GM12878 (cell line): ENCODE results near the gene F12. TPM values are rescaled to one million over a fixed set of nuclear protein-coding genes. Genes with fewer than 3 reads are reported as not detected.

Experiments used
- ATAC-seq: fragments of 200-7000 bp; cut with Tn5 transposase; 3 replicates; pipeline ENCODE4 v1.9.1; 2020; ENCODE audit warnings: mild to moderate bottlenecking, moderate library complexity
- BruUV-seq: library from RNA; stranded (reverse); fragments of 400-500 nt; replicated peaks from 2 replicates; lab custom pipeline; 2021; lab: Mats Ljungman, UMichigan
- CTCF ChIA-PET: fragments of 300-600 bp; sonication (Branson Sonifier 250); formaldehyde crosslinking; extraction: SDS; loops from one replicate; lab custom pipeline; 2021; ENCODE audit warnings: inconsistent platforms; lab: Yijun Ruan, JAX
- POLR2A ChIA-PET: fragments of 350-600 bp; formaldehyde crosslinking; extraction: SDS; loops from one replicate; lab custom pipeline; 2021; ENCODE audit warnings: inconsistent platforms; lab: Charles Lee
- RAD21 ChIA-PET: fragments of 300-600 bp; sonication (Branson Sonifier 250); formaldehyde crosslinking; loops from one replicate; lab custom pipeline; 2023; ENCODE audit warnings: antibody characterized with exemption; ENCODE audit not compliant: unreplicated experiment; lab: Charles Lee
- SMC1A ChIA-PET: fragments of 300-600 bp; sonication (Branson Sonifier 250); formaldehyde crosslinking; loops from one replicate; lab custom pipeline; 2023; ENCODE audit not compliant: unreplicated experiment, uncharacterized antibody; lab: Charles Lee
- DNase-seq: peaks from one replicate; pipeline ENCODE4 v3.0.0-alpha.2; 2011; ENCODE audit warnings: low read depth, low spot score
- FAIRE-seq: peaks from 3 replicates; lab custom pipeline; 2011; peaks lifted over from hg19 to GRCh38; lab: Jason Lieb, UNC
- H2AFZ ChIP-seq: 2 replicates; pipeline ENCODE4 v1.6.0; 2011; ENCODE audit warnings: low read depth, low read length, control low read depth; ENCODE audit not compliant: control insufficient read depth
- H3K27ac ChIP-seq: 2 replicates; pipeline ENCODE4 v1.5.1; 2011; ENCODE audit warnings: control low read depth; ENCODE audit not compliant: control insufficient read depth, insufficient read depth
- H3K27me3 ChIP-seq, 2 experiments: replicated peaks in 1 of 2; 2 replicates each; pipeline versions ENCODE4 v1.6.0 to v1.6.1; 2011; ENCODE audit warnings: low read length in 1 of 2; ENCODE audit not compliant: control insufficient read depth in 2 of 2, insufficient read depth in 2 of 2
- H3K36me3 ChIP-seq, 2 experiments: 2 replicates each; pipeline ENCODE4 v1.5.1; 2011; ENCODE audit warnings: low read length in 1 of 2; ENCODE audit not compliant: control insufficient read depth in 2 of 2, insufficient read depth in 2 of 2
- H3K4me1 ChIP-seq: 2 replicates; pipeline ENCODE4 v1.6.1; 2011; ENCODE audit warnings: mild to moderate bottlenecking, low read length, moderate library complexity, mixed read lengths; ENCODE audit not compliant: control insufficient read depth, insufficient read depth
- H3K4me2 ChIP-seq: 2 replicates; pipeline ENCODE4 v1.6.0; 2011; ENCODE audit warnings: control low read depth; ENCODE audit not compliant: control insufficient read depth, insufficient read depth
- H3K4me3 ChIP-seq: fragments of 200-600 bp; sonication (generic); 2 replicates; pipeline ENCODE4 v1.5.1; 2016
- H3K79me2 ChIP-seq: 2 replicates; pipeline ENCODE4 v1.6.0; 2011; ENCODE audit warnings: low read length; ENCODE audit not compliant: control insufficient read depth, insufficient read depth
- H3K9ac ChIP-seq: 2 replicates; pipeline ENCODE4 v1.8.0; 2011; ENCODE audit warnings: low read length, control low read depth, mixed read lengths; ENCODE audit not compliant: control insufficient read depth, insufficient read depth
- H3K9me3 ChIP-seq: replicated peaks from 3 replicates; pipeline ENCODE4 v1.5.1; 2011; ENCODE audit warnings: mild to moderate bottlenecking, low read length; ENCODE audit not compliant: control insufficient read depth, insufficient read depth
- H4K20me1 ChIP-seq: 2 replicates; pipeline ENCODE4 v1.6.0; 2011; ENCODE audit not compliant: control insufficient read depth, insufficient read depth
- CEBPB ChIP-seq, 2 experiments: fragments of 150-350 bp in 1 of 2; IDR thresholded peaks; 2 replicates each; pipeline ENCODE4 v1.6.1; 2012 to 2014; ENCODE audit warnings: low read depth in 2 of 2, low read length in 2 of 2, borderline replicate concordance in 1 of 2, inconsistent platforms in 1 of 2
- HDAC6 ChIP-seq: fragments of 200-600 bp; sonication (generic); IDR thresholded peaks from one replicate; pipeline ENCODE4 v1.8.0; 2017; ENCODE audit warnings: antibody characterized with exemption; ENCODE audit not compliant: unreplicated experiment
- MTA3 ChIP-seq: IDR thresholded peaks from 2 replicates; pipeline ENCODE4 v1.6.1; 2012; ENCODE audit warnings: low read length, inconsistent platforms, borderline replicate concordance
- NFIC ChIP-seq: IDR thresholded peaks from 2 replicates; pipeline ENCODE4 v1.6.1; 2012; ENCODE audit warnings: low read depth, mild to moderate bottlenecking, inconsistent platforms, low read length, moderate library complexity
- NFYA ChIP-seq: IDR thresholded peaks from 2 replicates; pipeline ENCODE4 v1.6.1; 2011; ENCODE audit warnings: low read depth, mild to moderate bottlenecking, low read length, improper control_type of control experiment, borderline replicate concordance
- PAX8 ChIP-seq: fragments of 450-650 bp; IDR thresholded peaks from 2 replicates; pipeline ENCODE4 v1.6.1; 2017; ENCODE audit warnings: mild to moderate bottlenecking, moderate library complexity
- POLR2A ChIP-seq: IDR thresholded peaks from 2 replicates; pipeline ENCODE4 v1.6.1; 2011; ENCODE audit warnings: low read depth, mild to moderate bottlenecking, low read length
- POLR2AphosphoS2 ChIP-seq: IDR thresholded peaks from 2 replicates; pipeline ENCODE4 v1.6.1; 2011; ENCODE audit warnings: low read depth, mild to moderate bottlenecking, low read length, improper control_type of control experiment, moderate library complexity
- RCOR1 ChIP-seq: conservative IDR thresholded peaks from 2 replicates; pipeline ENCODE4 v1.6.1; 2012; ENCODE audit warnings: low read depth, low read length, improper control_type of control experiment
- SUPT20H ChIP-seq: IDR thresholded peaks from 2 replicates; pipeline ENCODE4 v1.6.1; 2011; ENCODE audit warnings: low read depth, mild to moderate bottlenecking, low read length, moderate library complexity, borderline replicate concordance; ENCODE audit not compliant: control insufficient read depth
- ZNF207 ChIP-seq: fragments of 450-650 bp; IDR thresholded peaks from 2 replicates; pipeline ENCODE4 v1.6.1; 2014; ENCODE audit warnings: antibody characterized with exemption, mild to moderate bottlenecking, borderline replicate concordance
- ZNF274 ChIP-seq: IDR thresholded peaks from one replicate; pipeline ENCODE4 v1.8.0; 2011; ENCODE audit not compliant: insufficient read length, insufficient read depth
- WGBS: methylation state at CpG from one replicate; pipeline ENCODE4 v1.1.6; 2016; ENCODE audit warnings: low lambda C conversion rate; ENCODE audit not compliant: insufficient replicate concordance, insufficient coverage; ENCODE audit errors: missing lambda C conversion rate; 5-methylcytosine and 5-hydroxymethylcytosine counted together
- in situ Hi-C: fragments of 300-500 bp; cut with MboI; formaldehyde crosslinking; loops from 9 replicates; pipeline ENCODE4 v1.14.3; 2018; ENCODE audit warnings: mixed read lengths
- intact Hi-C: fragments of 100-400 bp; cut with micrococcal nuclease; formaldehyde crosslinking; loops from one replicate; pipeline ENCODE4 v1.14.2; 2022; ENCODE audit not compliant: unreplicated experiment
- polyA plus RNA-seq, 11 experiments: library from polyadenylated mRNA; depleted of rRNA in 4 of 11; unstranded in 6 of 11; stranded (reverse) in 5 of 11; fragments of >200 nt; fragmentation: Nextera tagmentation in 4 of 11; fragmentation: Illumina TruSeq in 1 of 11; extraction: Ambion mirVana in 4 of 11; extraction: Trizol in 1 of 11; gene quantifications; 1 replicate in 1 of 11; 2 replicates in 10 of 11; pipeline versions ENCODE4 v1.2.1 to v1.2.3, GENCODE V29; 2011 to 2016; ENCODE audit warnings: inconsistent platforms in 2 of 11, missing spikeins in 2 of 11, low read depth in 1 of 11
- total RNA-seq, 4 experiments: library from RNA; depleted of rRNA in 3 of 4; stranded (reverse); fragments of >200 nt in 3 of 4; fragmentation: Illumina TruSeq in 1 of 4; extraction: Trizol in 1 of 4; gene quantifications; 2 replicates each; pipeline versions ENCODE4 v1.2.1 to v1.2.3, GENCODE V29; 2013 to 2021
- TF ChIP-seq, protein P1 (sequence below): fragments of 450-650 bp; IDR thresholded peaks from 2 replicates; pipeline ENCODE4 v1.6.1; 2016; ENCODE audit warnings: mild to moderate bottlenecking, moderate library complexity, borderline replicate concordance
- TF ChIP-seq, protein P2 (sequence below): IDR thresholded peaks from 2 replicates; pipeline ENCODE4 v1.6.1; 2012; ENCODE audit warnings: improper control_type of control experiment, low read depth, low read length; ENCODE audit not compliant: insufficient replicate concordance
- TF ChIP-seq, protein P3 (sequence below): fragments of 450-650 bp; IDR thresholded peaks from 2 replicates; pipeline ENCODE4 v1.6.1; 2016; ENCODE audit warnings: mild to moderate bottlenecking

The F12 gene
- total and polyA plus RNA-seq, 10 of the 15 experiments (the other 5 are each of a cell fraction or from before 2014, with no cell fraction given): 0.25 to 11.3 (median 5.5) TPM

DNA sequence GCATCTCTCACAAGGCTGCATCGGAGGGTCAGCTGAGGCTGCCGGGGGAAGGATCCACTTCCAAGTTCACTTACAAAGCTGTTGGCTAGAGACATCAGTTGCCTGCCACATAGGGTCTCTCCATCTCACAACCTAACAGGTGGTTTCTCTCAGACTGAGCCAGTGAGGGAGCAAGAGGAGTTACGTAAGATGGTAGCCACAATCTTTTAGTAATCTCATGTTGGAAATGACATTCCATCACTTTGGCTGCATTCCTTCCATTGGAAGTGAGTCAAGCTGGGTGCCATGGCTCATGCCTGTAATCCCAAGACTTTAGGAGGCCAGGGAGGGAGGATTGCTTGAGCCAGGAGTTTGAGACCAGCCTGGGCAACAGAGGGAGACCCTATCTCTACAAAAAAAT, 9.7 kb upstream of the F12 start:
- POLR2A ChIA-PET: no interaction called here
- RAD21 ChIA-PET: no interaction called here
- in situ Hi-C loops: no loop called here
- TF ChIP-seq POLR2AphosphoS2: no peak
- TF ChIP-seq, protein P1, sequence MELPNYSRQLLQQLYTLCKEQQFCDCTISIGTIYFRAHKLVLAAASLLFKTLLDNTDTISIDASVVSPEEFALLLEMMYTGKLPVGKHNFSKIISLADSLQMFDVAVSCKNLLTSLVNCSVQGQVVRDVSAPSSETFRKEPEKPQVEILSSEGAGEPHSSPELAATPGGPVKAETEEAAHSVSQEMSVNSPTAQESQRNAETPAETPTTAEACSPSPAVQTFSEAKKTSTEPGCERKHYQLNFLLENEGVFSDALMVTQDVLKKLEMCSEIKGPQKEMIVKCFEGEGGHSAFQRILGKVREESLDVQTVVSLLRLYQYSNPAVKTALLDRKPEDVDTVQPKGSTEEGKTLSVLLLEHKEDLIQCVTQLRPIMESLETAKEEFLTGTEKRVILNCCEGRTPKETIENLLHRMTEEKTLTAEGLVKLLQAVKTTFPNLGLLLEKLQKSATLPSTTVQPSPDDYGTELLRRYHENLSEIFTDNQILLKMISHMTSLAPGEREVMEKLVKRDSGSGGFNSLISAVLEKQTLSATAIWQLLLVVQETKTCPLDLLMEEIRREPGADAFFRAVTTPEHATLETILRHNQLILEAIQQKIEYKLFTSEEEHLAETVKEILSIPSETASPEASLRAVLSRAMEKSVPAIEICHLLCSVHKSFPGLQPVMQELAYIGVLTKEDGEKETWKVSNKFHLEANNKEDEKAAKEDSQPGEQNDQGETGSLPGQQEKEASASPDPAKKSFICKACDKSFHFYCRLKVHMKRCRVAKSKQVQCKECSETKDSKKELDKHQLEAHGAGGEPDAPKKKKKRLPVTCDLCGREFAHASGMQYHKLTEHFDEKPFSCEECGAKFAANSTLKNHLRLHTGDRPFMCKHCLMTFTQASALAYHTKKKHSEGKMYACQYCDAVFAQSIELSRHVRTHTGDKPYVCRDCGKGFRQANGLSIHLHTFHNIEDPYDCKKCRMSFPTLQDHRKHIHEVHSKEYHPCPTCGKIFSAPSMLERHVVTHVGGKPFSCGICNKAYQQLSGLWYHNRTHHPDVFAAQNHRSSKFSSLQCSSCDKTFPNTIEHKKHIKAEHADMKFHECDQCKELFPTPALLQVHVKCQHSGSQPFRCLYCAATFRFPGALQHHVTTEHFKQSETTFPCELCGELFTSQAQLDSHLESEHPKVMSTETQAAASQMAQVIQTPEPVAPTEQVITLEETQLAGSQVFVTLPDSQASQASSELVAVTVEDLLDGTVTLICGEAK: no peak
- no peak for TF ChIP-seq HDAC6
- no peak for TF ChIP-seq POLR2A
- no peak for TF ChIP-seq NFIC
- no peak for TF ChIP-seq PAX8
- TF ChIP-seq, protein P2, sequence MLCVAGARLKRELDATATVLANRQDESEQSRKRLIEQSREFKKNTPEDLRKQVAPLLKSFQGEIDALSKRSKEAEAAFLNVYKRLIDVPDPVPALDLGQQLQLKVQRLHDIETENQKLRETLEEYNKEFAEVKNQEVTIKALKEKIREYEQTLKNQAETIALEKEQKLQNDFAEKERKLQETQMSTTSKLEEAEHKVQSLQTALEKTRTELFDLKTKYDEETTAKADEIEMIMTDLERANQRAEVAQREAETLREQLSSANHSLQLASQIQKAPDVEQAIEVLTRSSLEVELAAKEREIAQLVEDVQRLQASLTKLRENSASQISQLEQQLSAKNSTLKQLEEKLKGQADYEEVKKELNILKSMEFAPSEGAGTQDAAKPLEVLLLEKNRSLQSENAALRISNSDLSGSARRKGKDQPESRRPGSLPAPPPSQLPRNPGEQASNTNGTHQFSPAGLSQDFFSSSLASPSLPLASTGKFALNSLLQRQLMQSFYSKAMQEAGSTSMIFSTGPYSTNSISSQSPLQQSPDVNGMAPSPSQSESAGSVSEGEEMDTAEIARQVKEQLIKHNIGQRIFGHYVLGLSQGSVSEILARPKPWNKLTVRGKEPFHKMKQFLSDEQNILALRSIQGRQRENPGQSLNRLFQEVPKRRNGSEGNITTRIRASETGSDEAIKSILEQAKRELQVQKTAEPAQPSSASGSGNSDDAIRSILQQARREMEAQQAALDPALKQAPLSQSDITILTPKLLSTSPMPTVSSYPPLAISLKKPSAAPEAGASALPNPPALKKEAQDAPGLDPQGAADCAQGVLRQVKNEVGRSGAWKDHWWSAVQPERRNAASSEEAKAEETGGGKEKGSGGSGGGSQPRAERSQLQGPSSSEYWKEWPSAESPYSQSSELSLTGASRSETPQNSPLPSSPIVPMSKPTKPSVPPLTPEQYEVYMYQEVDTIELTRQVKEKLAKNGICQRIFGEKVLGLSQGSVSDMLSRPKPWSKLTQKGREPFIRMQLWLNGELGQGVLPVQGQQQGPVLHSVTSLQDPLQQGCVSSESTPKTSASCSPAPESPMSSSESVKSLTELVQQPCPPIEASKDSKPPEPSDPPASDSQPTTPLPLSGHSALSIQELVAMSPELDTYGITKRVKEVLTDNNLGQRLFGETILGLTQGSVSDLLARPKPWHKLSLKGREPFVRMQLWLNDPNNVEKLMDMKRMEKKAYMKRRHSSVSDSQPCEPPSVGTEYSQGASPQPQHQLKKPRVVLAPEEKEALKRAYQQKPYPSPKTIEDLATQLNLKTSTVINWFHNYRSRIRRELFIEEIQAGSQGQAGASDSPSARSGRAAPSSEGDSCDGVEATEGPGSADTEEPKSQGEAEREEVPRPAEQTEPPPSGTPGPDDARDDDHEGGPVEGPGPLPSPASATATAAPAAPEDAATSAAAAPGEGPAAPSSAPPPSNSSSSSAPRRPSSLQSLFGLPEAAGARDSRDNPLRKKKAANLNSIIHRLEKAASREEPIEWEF: no peak
- no peak for TF ChIP-seq CEBPB (IDR thresholded peaks at IDR 0.05; ENCODE audit: borderline replicate concordance in 1 of 2, low read depth in 2 of 2, low read length in 2 of 2)
- TF ChIP-seq, protein P3, sequence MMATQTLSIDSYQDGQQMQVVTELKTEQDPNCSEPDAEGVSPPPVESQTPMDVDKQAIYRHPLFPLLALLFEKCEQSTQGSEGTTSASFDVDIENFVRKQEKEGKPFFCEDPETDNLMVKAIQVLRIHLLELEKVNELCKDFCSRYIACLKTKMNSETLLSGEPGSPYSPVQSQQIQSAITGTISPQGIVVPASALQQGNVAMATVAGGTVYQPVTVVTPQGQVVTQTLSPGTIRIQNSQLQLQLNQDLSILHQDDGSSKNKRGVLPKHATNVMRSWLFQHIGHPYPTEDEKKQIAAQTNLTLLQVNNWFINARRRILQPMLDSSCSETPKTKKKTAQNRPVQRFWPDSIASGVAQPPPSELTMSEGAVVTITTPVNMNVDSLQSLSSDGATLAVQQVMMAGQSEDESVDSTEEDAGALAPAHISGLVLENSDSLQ: no peak
- TF ChIP-seq NFYA: no peak
- TF ChIP-seq SUPT20H: no peak
- TF ChIP-seq ZNF207: no peak
- no peak for TF ChIP-seq RCOR1
- no peak for TF ChIP-seq ZNF274
- no peak for TF ChIP-seq MTA3

More for the DNA sequence above, 9.7 kb upstream of the F12 start:
- Histone ChIP-seq H3K27me3 (no peaks in the 10 kb centered on the region), H3K4me2 (no peak overlapping the region), H3K9me3 (no peaks in the 10 kb centered on the region), H3K27ac (no peak overlapping the region), H3K4me1 (no peaks in the 10 kb centered on the region), H4K20me1 (no peaks in the 10 kb centered on the region), H3K4me3 (no peak overlapping the region), H3K9ac (no peak overlapping the region), H3K79me2 (no peaks in the 10 kb centered on the region), H3K36me3 (no peaks in the 10 kb centered on the region), H2AFZ (no peak overlapping the region)
- no peak for ATAC-seq
- CTCF ChIA-PET: interaction anchor here (1.1 kb wide), 1 partner anchor 14 kb away, joined by 4 read pairs; no protein-coding TSS in a partner anchor
- no peak for FAIRE-seq
- WGBS: 98% methylated on average over 3 of the region's 3 CpGs
- SMC1A ChIA-PET: interaction anchor here (1.2 to 1.5 kb wide), 2 partner anchors 10 to 15 kb away, joined by 3 to 4 read pairs; no protein-coding TSS in a partner anchor
- no peak for DNase-seq
- intact Hi-C loops: no loop called here
- BruUV-seq: no TSS peak
